Neural progenitor cell (in vitro differentiated cells): ENCODE measurements around the gene GOLT1A.

ENCODE experiments used
- CTCF ChIP-seq: fragments of 200-600 bp; sonication (generic); IDR thresholded peaks from 2 replicates; pipeline ENCODE4 v1.5.1; 2017; ENCODE audit warnings: antibody characterized with exemption, mild to moderate bottlenecking
- EZH2phosphoT487 ChIP-seq: fragments of 200-600 bp; sonication (generic); IDR thresholded peaks from 2 replicates; pipeline ENCODE4 v1.6.1; 2017; ENCODE audit warnings: antibody characterized with exemption

DNA sequence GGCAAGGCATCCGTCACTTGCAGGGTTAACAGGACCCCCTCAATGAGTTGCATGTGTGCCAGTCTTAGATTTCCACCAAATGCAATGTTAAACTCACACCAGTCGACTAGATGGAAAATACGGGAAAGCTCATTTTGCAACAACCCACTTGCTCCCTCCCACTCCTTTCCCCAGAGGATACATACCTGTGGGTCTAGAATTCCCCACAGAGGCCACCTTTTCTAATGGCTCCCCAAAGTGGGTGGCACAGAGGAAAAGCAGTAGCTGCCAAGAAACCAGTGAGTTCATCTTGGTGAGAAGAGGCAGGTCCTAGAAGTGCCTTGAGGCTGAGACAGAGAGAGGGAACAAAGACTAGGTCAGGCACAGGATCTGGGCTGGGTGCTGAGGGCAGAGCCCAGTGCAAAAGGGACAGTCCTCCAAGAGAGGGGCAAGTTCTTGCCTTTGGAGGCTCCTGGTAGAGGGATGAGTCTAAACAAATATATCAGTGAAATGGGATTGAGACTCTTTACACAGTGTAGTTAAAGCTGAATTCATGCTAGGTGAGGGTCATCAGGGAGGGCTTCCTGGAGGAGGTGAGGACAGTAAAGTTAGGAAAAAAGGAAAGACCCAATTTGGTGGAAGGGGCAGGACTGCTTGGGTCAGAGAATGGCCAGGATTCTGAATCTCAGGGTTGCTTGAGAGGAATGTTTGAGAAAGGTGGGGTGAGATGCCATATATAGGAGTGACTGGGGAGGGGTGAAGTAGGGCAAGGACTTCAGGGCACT is 21.0 kb downstream of the GOLT1A start:
- TF ChIP-seq EZH2phosphoT487 (no peak), CTCF (no peak)
